ENCODE measurements around the gene KHK.

Gene KHK

DNA sequence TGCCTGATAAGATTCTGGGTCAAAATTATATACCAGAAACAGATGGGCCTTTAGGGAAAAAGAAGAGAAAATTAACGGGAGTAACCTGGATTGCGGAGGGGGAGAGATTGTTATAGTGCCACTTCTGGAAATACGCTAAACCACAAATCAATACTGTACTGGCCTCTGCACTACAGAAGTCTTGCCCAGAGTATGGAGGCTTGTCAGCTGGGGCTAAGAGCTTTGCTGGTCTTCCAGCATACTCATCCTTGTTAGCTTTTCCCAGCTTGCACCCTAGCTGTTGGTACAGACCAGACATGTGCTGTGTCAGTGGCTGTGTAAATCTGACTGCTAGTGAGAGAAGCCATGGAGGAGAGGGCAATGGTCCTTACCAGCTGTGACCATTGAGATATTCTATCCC lies 26.2 kb upstream of the KHK start:
- Histone ChIP-seq H3K4ac (ENCODE audit: low read depth, low read length) (no peak overlapping the region), H3K9me3 (ENCODE audit: insufficient read depth, low read depth, low read length) (no peaks in the 10 kb centered on the region), H3K4me3 (ENCODE audit: low read depth, low read length) (no peak overlapping the region), H2AFZ (ENCODE audit: insufficient read depth, low read length, poor library complexity) (no peak overlapping the region), H2AK5ac (ENCODE audit: low read length) (no peak overlapping the region), H3K79me2 (ENCODE audit: control insufficient read depth, insufficient read depth, low read length, poor library complexity) (no peaks in the 10 kb centered on the region), H3K18ac (ENCODE audit: low read length) (no peak overlapping the region), H4K8ac (ENCODE audit: low read depth, low read length) (no peak overlapping the region), H2BK12ac (ENCODE audit: low read length) (no peak overlapping the region), H3K23ac (ENCODE audit: low read length) (no peak overlapping the region), H3K36me3 (ENCODE audit: control insufficient read depth in 1 of 2, insufficient read depth in 2 of 2, low read length in 2 of 2) (peaks cover 17 to 35% of the 10 kb centered on the region in 2 experiments), H3K4me2 (ENCODE audit: low read length) (no peak overlapping the region), H3K27ac (ENCODE audit: low read depth, low read length) (no peak overlapping the region), H3K79me1 (ENCODE audit: low read length) (peaks cover 2% of the 10 kb centered on the region), H2BK120ac (ENCODE audit: insufficient read depth, low read length, poor library complexity) (no peak overlapping the region), H3K4me1 (ENCODE audit: control insufficient read depth in 1 of 2, insufficient read depth in 2 of 2, low read length in 2 of 2) (peaks cover 5 to 7% of the 10 kb centered on the region in 2 experiments), H4K12ac (ENCODE audit: low read depth, low read length) (no peak overlapping the region), H3K9ac (ENCODE audit: low read length) (no peak overlapping the region), H4K91ac (ENCODE audit: low read depth, low read length) (no peak overlapping the region), H3K27me3 (ENCODE audit: insufficient read depth, low read length) (no peaks in the 10 kb centered on the region), H2BK5ac (ENCODE audit: low read depth, low read length, poor library complexity) (no peak overlapping the region), H3K14ac (ENCODE audit: low read length) (no peak overlapping the region)
- no CpG with 5 or more reads among the region's 3 CpGs for WGBS (ENCODE audit: extremely low coverage, insufficient coverage, insufficient read length)
- DNase-seq = no peak

DNA sequence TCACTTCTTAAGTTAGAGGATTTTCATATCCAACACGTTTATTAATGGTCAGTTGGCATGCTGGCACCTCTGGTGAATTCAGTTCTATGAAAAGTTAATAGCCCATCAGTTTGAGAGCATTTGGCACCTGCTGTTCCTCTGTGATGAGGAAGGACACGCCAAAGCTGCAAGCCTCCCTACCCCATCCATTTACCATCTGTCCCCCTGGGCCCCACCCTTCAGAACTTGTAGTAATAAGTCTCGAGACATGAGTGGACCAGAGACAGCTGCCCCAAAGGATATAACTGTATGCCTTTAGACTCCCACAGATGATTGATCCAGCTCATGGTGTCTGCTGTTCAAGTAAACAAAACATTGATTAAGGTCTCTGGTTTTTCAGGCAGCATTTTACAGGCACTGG lies 21.4 kb upstream of the KHK start:
- Histone ChIP-seq H3K23ac (ENCODE audit: low read length) (no peak overlapping the region), H2AK5ac (ENCODE audit: low read length) (no peak overlapping the region), H3K14ac (ENCODE audit: low read length) (no peak overlapping the region), H3K36me3 (ENCODE audit: control insufficient read depth in 1 of 2, insufficient read depth in 2 of 2, low read length in 2 of 2) (peaks cover 27 to 45% of the 10 kb centered on the region in 2 experiments), H3K27ac (ENCODE audit: low read depth, low read length) (no peak overlapping the region), H3K4me3 (ENCODE audit: low read depth, low read length) (no peak overlapping the region), H3K79me2 (ENCODE audit: control insufficient read depth, insufficient read depth, low read length, poor library complexity) (peaks cover 3% of the 10 kb centered on the region), H2AFZ (ENCODE audit: insufficient read depth, low read length, poor library complexity) (no peak overlapping the region), H3K27me3 (ENCODE audit: insufficient read depth, low read length) (no peaks in the 10 kb centered on the region), H3K4me2 (ENCODE audit: low read length) (no peak overlapping the region), H4K91ac (ENCODE audit: low read depth, low read length) (no peak overlapping the region), H2BK120ac (ENCODE audit: insufficient read depth, low read length, poor library complexity) (no peak overlapping the region), H3K4me1 (ENCODE audit: control insufficient read depth in 1 of 2, insufficient read depth in 2 of 2, low read length in 2 of 2) (peaks cover 0 to 6% of the 10 kb centered on the region in 2 experiments), H3K9me3 (ENCODE audit: insufficient read depth, low read depth, low read length) (no peaks in the 10 kb centered on the region), H2BK5ac (ENCODE audit: low read depth, low read length, poor library complexity) (no peak overlapping the region), H2BK12ac (ENCODE audit: low read length) (no peak overlapping the region), H3K4ac (ENCODE audit: low read depth, low read length) (no peak overlapping the region), H3K79me1 (ENCODE audit: low read length) (no peaks in the 10 kb centered on the region), H4K12ac (ENCODE audit: low read depth, low read length) (no peak overlapping the region), H4K8ac (ENCODE audit: low read depth, low read length) (no peak overlapping the region), H3K9ac (ENCODE audit: low read length) (no peak overlapping the region), H3K18ac (ENCODE audit: low read length) (no peak overlapping the region)
- WGBS (ENCODE audit: extremely low coverage, insufficient coverage, insufficient read length) = no CpG with 5 or more reads among the region's 3 CpGs
- no peak for DNase-seq

DNA sequence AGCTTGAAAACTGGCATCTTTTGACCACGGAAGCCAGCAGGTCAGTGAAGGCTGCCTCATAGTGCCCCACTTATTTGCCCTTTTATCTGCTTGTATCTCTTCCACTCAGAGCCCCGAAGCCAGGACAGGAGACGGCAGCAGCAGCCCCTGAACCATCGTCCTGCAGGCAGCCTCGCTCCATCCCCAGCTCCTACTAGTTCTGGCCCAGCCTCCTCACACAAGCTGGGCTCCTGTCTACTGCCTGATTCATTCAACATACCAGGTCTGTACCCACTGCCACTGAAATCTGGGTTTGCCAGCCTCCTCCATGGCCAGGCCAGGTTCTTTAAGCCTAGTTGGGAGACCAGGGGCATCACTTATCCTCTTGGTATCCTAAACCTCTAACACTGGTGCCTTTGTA lies 19.2 kb upstream of the KHK start:
- H3K79me2 ChIP-seq (ENCODE audit: control insufficient read depth, insufficient read depth, low read length, poor library complexity) = peaks cover 21% of the 10 kb centered on the region
- H3K4me3 ChIP-seq (ENCODE audit: low read depth, low read length) = no peak overlapping the region
- H2BK5ac ChIP-seq (ENCODE audit: low read depth, low read length, poor library complexity) = no peak overlapping the region
- DNase-seq = no peak
- no peak overlapping the region for H4K91ac ChIP-seq (ENCODE audit: low read depth, low read length)
- no peak overlapping the region for H3K4me2 ChIP-seq (ENCODE audit: low read length)
- no peaks in the 10 kb centered on the region for H3K9me3 ChIP-seq (ENCODE audit: insufficient read depth, low read depth, low read length)
- H3K36me3 ChIP-seq (ENCODE audit: control insufficient read depth in 1 of 2, insufficient read depth in 2 of 2, low read length in 2 of 2) = peaks cover 28 to 42% of the 10 kb centered on the region in 2 experiments
- H2AFZ ChIP-seq (ENCODE audit: insufficient read depth, low read length, poor library complexity) = no peak overlapping the region
- H4K8ac ChIP-seq (ENCODE audit: low read depth, low read length) = no peak overlapping the region
- H3K23ac ChIP-seq (ENCODE audit: low read length) = no peak overlapping the region
- no peak overlapping the region for H3K14ac ChIP-seq (ENCODE audit: low read length)
- no peak overlapping the region for H3K18ac ChIP-seq (ENCODE audit: low read length)
- WGBS (ENCODE audit: extremely low coverage, insufficient coverage, insufficient read length) = no CpG with 5 or more reads among the region's 5 CpGs
- H2AK5ac ChIP-seq (ENCODE audit: low read length) = no peak overlapping the region
- peaks cover 14% of the 10 kb centered on the region for H3K79me1 ChIP-seq (ENCODE audit: low read length)
- H3K4me1 ChIP-seq (ENCODE audit: control insufficient read depth in 1 of 2, insufficient read depth in 2 of 2, low read length in 2 of 2) = peaks cover 3 to 15% of the 10 kb centered on the region in 2 experiments
- no peaks in the 10 kb centered on the region for H3K27me3 ChIP-seq (ENCODE audit: insufficient read depth, low read length)
- H2BK12ac ChIP-seq (ENCODE audit: low read length) = no peak overlapping the region
- H3K9ac ChIP-seq (ENCODE audit: low read length) = no peak overlapping the region
- H3K4ac ChIP-seq (ENCODE audit: low read depth, low read length) = no peak overlapping the region
- no peak overlapping the region for H2BK120ac ChIP-seq (ENCODE audit: insufficient read depth, low read length, poor library complexity)
- H4K12ac ChIP-seq (ENCODE audit: low read depth, low read length) = no peak overlapping the region
- H3K27ac ChIP-seq (ENCODE audit: low read depth, low read length) = no peak overlapping the region

DNA sequence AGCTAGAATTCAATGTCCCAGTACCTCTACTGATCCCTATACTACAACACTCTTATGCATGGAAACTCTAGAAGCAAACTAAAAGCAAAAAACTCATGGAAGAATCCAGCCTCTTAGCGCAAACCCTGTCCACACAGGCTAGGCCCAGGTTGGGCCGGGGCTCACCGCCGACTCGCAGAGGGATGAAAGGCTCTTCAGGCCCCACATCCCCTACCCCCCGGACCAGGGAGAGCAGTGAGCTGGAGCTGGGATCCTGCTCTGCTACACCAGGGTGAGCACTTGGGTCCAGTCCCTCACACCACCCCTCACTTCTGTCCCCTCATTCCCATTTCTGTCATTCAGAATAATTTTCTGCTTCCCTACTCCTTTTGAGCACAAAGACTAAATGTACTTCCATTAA lies 17.1 kb upstream of the KHK start:
- Histone ChIP-seq H3K79me2 (ENCODE audit: control insufficient read depth, insufficient read depth, low read length, poor library complexity) (peaks cover 21% of the 10 kb centered on the region), H3K9me3 (ENCODE audit: insufficient read depth, low read depth, low read length) (no peaks in the 10 kb centered on the region), H4K8ac (ENCODE audit: low read depth, low read length) (no peak overlapping the region), H3K27me3 (ENCODE audit: insufficient read depth, low read length) (no peaks in the 10 kb centered on the region), H2BK5ac (ENCODE audit: low read depth, low read length, poor library complexity) (no peak overlapping the region), H3K79me1 (ENCODE audit: low read length) (peaks cover 19% of the 10 kb centered on the region), H2AFZ (ENCODE audit: insufficient read depth, low read length, poor library complexity) (no peak overlapping the region), H3K9ac (ENCODE audit: low read length) (no peak overlapping the region), H3K4me2 (ENCODE audit: low read length) (no peak overlapping the region), H3K4ac (ENCODE audit: low read depth, low read length) (no peak overlapping the region), H3K27ac (ENCODE audit: low read depth, low read length) (no peak overlapping the region), H4K12ac (ENCODE audit: low read depth, low read length) (no peak overlapping the region), H4K91ac (ENCODE audit: low read depth, low read length) (no peak overlapping the region), H3K18ac (ENCODE audit: low read length) (no peak overlapping the region), H3K4me3 (ENCODE audit: low read depth, low read length) (no peak overlapping the region), H3K36me3 (ENCODE audit: control insufficient read depth in 1 of 2, insufficient read depth in 2 of 2, low read length in 2 of 2) (peaks cover 28 to 42% of the 10 kb centered on the region in 2 experiments), H3K23ac (ENCODE audit: low read length) (no peak overlapping the region), H3K14ac (ENCODE audit: low read length) (no peak overlapping the region), H3K4me1 (ENCODE audit: control insufficient read depth in 1 of 2, insufficient read depth in 2 of 2, low read length in 2 of 2) (peaks cover 6 to 18% of the 10 kb centered on the region in 2 experiments), H2AK5ac (ENCODE audit: low read length) (no peak overlapping the region), H2BK120ac (ENCODE audit: insufficient read depth, low read length, poor library complexity) (no peak overlapping the region), H2BK12ac (ENCODE audit: low read length) (no peak overlapping the region)
- WGBS (ENCODE audit: extremely low coverage, insufficient coverage, insufficient read length) = no CpG with 5 or more reads among the region's 6 CpGs
- DNase-seq = no peak

Measured in trophoblast cell (in vitro differentiated cells and primary cell).